NOMO-1 treated with DMSO at 0.1 percent for 48 hours (cell line): ENCODE results near the gene LKAAEAR1.

ENCODE experiments used
- DNase-seq: peaks from one replicate; lab custom pipeline; 2025; ENCODE audit not compliant: unreplicated experiment; lab: John Stamatoyannopoulos, UW

The LKAAEAR1 gene

DNA sequence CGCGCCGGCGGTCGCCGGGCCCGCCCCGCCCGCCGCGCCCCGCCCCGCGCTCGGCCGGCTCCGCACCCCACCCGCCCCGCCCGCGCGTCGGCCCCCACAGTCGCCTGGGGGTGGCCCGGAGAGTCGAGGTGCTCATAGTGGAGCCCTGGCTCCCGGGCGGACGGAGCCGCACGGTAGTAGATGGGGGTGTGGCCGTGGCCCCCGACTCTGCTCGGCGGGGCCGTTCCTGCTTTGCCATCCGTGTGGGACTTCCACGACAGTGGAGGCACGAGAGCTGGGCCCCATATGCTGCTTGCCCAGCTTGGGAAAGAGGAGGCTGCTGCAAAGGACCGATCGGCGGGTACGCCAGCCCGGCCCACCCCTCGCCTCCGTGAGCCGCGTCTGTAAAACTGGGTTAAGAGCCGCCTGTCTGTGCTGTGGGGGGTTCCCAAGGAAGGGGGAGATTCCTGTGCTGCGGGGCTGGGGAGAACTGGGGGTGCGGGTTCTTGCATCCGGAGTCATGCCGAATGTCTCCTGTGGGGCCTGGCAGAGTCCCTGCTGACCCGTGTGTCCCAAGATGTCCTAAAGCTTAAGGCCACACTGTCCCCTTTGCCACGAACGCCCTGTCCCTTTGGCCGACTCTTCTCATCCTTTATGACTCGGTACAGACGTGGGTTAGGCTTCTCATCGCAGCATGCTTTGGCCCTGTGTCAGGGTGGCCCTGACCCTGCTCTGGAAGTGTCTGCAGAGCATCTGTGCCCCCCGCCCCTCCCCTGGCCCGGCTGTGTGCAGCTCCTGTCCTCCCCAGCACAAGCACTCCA lies 4.0 kb downstream of the LKAAEAR1 start, which contains the start of gene OPRL1:
TSS of gene OPRL1 (plus strand) at position 70 of the 800 bp plus-strand sequence. CDS start 12,639 bp downstream, outside the sequence.
- no peak for DNase-seq

DNA sequence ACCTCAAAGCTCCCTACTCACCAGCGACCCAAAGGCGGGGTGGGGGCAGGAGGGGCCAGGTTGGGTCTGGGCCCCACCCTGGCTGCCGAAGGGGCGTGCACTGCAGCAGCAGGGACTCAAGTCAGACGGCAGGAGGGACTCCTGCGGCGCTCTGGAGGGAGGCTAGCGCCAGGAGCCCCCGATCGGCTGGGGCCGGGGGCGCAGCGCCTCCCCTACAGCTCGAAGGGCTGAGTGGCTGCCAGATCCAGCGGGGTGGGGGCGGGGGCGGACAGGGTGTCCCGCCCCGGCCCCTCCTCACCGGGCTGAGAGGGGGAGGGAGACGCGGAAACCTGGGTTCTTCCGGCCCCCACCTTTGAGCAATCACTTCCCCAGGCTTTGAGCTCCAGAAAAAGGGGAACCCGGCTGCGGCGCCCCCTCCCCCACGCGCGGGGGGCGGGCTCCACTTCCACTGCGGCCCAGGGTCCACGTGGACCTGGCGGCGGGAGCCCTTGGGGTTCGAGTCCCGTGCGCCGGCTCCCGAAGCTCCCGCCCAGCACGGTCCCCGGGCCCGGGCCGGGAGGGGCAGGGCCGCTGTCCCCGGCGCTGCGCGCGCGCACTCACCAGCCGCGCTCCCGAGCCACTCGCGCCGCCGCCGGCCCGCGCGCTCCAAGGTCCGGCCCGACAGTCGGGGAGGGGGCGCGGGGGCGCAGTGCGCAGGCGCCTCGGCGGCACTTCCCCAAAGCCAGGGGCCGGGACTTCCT lies 4.8 kb downstream of the LKAAEAR1 start, which contains the start of gene RGS19:
TSS of gene RGS19 (minus strand) at position 246 of the 740 bp plus-strand sequence. CDS start 2,632 bp downstream, outside the sequence.
- peak; percentile 91 for DNase-seq

DNA sequence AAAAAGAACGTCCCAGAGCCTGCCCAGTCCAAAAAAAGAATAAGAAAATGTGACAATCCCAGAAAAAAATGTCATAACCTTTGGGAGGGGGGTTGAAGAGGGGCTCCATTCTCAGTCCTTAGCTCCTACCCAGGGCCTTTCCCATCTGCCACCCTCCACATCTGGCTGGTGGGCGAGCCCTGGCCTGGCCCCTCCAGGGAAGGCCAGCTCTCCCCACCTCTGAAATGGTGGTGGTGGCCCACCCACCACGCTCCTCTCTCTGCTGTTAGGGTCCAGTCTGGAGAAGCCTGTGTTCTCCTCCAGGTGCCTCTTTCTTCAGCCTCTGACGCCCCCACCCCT lies 5.3 kb downstream of the LKAAEAR1 start:
- DNase-seq = no peak

DNA sequence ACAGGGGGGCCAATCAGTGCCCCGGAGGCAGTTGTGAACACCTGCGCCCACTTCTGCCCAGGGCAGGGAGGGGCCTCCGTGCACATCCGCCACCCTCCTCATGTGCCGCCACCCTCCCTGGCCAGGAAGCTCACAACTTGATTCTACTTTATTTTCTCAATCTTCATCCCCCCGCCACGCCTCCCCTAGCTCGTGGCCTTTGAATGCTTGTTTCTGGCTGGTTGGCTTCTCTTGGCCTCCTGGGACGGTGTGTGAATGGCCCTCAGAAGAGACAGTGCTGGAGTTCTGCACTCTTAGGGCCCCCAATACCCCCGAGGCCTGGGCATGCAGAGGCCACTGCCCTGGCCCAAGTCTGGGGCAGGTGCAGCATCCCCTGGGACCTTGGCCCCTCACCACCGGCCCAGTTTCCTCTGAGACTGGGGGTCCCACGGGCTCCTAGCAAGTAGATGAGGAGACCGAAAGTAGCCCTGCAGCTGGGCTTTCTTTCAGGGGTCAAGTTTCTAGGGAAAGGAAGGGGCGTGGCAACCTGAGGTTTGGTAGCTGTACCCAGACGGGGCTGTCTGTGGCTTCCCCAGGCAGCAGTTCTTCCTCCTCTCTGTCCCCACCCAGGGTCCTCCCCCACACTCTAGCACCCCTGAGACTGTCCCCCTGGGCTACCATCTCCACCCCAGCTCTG lies 6.2 kb downstream of the LKAAEAR1 start:
- DNase-seq = peak; percentile 62

DNA sequence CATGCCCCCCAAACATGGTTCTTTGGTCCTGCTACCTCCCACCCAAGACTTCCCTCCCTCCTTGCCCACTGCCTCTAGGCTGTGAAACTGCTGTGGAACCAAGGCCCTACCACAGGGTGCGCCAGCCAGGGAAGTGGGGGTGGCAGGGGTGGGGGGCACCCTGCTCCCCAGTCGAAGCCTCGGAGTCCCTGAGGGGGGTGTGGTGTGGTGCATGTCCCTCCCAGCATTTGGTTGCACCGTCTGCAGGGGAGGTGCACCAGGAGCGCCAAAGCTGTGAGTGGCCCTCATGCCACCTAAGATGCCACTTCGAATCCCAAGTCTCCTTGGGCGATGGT lies 6.7 kb downstream of the LKAAEAR1 start:
- DNase-seq = no peak

DNA sequence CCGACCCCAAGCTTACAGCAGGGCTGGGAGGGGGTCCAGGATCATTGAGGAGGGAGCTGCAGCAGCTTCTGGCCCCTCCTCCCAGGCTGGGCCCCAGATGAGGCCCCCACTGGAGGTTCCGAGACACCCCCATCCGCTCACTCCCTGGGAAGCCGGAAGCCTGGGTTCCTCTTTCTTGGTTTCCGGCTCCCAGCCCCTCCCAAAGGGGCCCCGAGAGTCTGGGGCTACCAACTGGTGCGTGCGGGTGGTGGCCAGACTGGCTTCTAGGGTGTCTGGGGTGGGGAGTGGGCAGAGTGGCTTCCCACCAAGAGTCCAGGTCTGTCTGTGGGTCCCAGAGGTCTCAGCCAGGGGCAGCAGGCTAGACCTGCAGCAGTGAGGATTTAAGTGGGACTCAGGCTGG lies 7.1 kb downstream of the LKAAEAR1 start:
- peak; percentile 74 for DNase-seq

DNA sequence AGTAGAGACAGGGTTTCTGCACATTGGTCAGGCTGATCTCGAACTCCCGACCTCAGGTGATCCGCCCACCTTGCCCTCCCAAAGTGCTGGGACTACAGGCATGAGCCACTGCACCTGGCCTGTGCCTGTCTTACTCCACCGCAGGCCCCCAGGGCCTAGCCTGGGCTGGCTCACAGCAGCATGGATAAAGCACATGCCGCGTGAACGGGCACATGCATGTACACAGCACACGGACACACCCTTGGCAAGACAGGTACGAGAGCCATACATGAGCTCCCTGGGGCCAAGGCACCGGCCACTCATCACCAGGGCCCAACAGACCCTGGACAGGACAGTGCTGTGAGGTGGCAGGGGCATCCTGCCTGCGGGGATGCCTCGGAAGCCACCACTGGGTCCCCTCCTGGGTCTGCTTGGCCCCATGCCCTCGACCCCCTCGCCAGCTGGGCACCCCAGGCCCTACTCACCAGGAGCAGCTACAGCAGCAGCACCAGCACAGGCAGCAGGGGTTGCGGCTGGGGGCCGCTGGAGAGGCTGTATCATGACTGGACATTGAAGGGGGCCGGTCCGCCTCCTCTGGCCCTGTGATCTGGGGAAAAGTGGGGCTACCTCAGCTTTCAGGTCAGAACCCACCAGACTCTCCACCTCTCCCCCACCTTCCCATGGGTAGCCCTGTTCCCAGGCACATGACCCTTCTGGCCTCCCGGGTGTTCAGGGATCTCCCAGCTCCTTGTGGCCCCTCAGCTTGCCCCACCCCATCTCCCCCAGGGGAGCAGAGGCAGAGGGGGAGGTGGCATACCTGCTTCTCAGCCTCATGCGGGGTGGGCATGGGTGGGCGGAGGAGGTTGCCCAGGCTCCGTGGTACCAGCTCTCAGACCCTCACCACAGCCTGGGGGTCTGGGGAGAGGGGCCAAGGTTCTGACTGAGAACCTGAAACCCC lies 7.9 kb downstream of the LKAAEAR1 start:
- no peak for DNase-seq

DNA sequence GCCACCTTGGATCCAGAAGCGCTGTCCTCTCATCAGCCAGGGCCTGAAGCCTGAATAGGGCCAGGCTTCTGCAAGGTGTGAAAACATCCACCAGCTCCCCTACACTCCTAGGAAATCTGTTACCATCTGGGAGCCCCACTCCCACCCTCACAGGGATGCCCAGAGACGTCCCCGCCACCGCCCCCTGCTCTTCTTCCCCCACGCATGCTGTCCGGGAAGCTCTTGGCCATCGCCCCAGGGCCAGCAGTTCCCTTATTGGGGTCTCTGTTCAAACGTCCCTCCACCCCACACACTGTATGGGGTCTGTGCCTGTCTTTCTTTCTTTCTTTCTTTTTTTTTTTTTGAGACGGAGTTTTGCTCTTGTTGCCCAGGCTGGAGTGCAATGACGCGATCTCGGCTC lies 8.6 kb downstream of the LKAAEAR1 start:
- DNase-seq = no peak

DNA sequence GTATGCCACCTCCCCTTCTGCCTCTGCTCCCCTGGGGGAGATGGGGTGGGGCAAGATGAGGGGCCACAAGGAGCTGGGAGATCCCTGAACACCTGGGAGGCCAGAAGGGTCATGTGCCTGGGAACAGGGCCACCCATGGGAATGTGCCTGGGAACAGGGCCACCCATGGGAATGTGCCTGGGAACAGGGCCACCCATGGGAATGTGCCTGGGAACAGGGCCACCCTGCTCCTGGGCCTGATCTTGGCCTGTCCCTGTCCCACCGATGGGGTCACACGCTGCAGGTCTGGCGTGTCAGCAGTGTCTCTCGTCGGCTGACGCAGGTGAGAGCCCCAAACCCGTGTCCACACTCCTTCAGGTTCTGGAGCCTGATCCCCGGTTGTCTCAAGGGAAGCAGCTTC lies 9.2 kb downstream of the LKAAEAR1 start:
- no peak for DNase-seq

DNA sequence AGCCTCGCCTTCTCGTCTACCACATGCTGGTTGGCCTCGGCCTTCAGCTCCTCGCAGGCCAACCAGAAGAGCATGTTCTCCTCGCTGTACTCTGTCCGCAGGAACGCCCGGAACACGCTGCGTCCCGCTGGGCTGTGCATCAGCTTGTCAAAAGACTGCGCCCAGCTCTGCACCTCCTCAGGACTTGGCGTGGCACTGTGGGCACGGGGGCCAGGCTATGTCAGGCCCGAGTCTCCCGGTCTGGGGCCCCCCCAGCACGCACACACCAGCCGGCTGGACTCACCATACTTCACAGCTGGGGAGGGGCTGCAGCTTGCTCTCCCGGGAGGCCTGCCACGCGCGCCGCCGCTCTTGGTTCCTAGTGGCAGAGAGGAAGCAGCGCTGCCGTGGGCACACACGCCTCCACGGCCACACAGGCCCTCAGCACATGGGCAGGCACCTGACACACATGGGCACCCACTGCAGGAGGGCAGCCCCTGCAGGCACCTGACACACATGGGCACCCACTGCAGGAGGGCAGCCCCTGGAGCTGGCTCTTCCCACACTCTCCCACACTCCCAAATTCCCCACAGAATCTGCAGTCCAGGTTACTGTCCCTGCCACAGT lies 9.9 kb downstream of the LKAAEAR1 start:
- DNase-seq = no peak

DNA sequence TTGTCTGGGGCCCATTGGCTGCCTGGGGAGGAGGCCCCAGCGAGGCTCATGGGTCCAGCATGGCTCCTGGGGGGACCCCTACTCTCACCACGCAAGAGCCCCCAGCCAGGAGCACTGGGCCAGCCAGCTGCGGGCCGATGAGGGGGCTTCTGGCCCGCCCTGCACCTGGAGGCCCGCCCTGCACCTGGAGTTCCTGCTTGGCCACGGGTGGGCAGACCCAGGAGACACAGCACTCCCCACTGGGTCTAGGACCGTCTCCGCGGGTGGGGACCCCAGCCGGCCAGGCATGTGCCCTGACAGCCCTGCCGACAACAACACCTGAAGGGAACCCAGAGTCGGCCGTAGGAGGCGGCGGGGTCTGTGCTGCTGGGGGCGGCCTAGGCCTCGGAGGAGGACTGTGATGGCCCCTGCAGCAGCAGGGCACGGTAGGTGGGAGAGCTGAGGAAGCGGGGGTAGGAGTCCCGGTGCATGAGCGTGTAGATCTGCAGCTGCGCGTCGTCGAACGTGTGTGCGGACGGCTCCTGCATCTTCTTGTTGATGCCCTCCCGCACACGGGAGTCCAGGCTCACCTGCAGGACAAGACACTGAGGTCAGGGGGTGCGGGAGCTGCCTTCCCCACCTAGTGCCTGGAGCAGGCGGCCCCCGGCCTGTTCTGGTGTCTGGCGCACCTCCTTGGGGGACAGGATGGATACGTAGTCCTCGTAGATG lies 10.6 kb downstream of the LKAAEAR1 start:
- DNase-seq = no peak

DNA sequence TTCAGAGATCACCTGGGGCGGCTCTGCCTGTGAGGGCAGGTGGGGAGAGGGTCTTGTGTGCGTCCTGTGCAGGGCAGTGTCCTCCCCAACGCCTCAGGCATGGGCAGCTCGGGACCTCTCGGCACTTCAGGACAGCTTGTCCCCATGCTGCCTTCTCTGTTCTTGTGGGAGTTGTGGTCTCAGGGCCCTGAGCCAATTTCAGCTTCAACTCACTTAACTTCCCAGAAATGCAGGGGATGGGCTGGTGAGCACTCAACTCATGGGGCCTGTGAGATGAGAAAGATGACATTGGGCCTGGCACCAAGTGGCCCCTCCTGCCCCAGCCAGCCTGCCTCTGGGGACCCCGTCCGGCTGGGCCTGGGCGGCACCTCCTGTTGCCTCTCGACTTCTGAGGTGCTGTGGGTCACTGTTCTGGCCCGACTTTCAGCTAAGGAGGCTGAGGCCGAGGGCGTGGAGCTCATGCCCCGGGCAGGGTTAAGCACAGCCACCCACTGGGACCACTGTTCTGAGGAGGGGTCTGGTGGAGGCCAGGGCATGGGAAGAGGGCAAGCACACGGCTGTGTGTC lies 11.6 kb downstream of the LKAAEAR1 start:
- no peak for DNase-seq

DNA sequence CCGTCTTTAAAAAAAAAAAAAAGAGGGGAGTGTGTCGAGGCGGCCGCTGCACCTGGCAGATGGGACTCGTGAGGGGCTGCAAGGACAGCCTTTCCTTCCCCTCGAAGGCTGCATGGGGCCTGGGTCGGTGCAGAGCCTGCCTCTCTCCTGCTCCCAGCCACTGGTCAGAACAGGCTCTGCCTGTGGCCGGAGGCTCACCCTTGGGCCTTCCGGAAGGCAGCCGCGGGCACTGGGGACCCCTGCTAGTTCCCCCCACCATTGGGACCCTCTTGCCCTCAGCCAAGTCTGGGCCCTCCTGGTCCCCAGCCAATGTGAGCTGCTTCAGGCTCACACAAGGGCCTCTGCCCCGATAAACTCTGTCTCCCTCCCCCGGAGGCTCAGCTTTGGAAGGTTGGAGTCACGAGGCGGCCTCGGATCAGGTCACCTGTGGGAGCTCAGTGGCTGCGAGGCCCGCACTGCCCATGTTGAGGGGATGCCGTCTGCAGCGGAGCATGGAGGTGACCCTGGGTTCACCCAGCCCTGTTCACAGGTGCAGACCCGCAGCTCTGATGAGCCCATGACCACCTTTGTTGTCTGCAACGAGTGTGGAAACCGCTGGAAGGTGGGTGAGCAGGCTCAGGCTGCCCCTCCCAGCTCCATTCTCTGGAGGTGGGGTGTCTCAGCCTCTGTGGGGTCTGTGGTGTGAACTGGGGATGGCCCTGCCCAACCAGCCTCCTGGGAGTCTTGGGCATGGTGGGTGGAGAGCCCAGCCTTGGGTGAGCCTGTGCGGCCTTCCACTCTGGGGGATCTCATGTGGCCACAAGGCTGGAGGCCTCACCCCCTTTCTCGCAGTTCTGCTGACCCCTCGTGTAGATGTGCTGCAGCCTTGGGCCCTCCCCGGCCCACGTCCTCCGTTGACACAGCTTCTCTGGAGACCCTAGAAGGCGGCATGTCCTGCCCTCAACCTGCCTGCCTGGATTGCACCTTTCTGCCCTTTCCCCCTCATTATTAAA lies 12.6 kb downstream of the LKAAEAR1 start:
- DNase-seq = no peak

DNA sequence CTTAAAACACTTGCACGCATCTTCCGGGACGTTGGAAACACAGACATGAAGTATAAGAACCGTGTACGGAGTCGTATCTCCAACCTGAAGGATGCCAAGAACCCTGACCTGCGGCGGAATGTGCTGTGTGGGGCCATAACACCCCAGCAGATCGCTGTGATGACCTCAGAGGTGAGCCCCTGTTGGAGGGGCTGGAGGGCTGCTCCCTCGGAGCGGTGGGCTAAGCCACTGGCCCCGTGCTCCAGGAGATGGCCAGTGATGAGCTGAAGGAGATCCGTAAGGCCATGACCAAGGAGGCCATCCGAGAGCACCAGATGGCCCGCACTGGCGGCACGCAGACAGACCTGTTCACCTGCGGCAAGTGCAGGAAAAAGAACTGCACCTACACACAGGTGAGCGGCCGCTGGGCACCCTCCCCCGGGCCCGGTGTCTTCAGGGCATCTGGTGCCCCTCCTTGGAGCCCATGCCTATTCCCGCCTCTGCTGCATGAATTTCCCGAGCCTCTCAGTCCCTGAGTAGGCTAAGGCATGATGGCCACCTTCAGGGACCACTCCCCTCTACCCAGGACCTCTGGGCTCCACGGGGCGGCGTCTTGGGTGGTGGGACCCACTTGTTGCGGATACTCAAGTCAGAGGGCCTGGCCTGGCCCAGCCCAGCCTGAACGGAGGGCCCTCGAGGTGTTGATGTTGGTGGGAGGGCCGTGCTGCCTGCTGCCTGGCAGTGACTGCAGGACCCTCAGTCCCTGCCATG lies 13.8 kb downstream of the LKAAEAR1 start:
- no peak for DNase-seq

DNA sequence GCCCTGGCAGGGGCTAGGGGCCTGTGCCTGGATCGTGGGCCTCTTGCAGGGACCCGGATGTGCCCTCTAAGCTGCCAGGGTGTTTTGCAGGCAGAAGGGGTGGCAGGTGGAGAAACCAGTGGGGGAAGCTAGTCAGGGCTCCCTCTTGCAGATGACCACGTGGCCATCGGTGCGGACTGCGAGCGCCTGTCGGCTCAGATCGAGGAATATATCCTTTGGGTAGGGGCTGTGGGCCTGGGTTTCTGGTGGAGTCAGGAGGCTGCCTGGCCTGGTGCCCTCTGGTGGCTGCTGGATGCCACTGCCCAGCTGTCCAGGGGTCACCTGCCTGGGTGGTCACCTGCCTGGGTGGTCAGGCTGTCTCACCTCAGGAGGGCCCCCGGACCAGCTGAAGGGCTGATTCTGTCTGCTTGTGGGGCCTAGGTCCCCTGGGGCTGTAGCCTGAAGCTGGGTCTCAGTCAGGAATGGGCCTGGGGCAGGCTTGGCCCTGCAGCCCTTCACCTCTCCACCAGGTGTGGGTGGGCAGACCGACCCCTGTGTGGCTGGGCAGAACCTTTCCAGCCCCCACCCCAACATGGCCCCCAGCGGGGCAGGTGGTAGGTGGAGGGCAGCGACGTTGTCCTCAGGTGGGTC lies 14.5 kb downstream of the LKAAEAR1 start:
- peak; percentile 18 for DNase-seq

DNA sequence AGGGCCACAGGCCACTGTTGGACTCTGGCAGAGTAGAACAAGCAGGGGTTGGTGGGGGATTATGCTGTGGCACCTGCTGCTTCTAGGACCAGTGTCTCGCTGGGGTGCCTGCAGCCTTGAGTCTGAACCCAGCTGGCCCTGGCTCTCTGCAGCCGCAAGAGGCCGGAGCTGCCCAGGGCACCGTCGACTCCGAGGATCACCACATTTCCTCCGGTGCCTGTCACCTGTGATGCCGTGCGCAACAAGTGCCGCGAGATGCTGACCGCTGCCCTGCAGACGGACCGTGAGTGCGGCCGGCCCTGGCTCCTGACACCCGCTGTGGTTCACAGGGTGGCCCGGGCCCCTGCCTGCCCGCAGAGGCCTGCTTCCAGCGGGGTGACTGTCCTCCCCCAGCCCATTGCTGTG lies 15.0 kb downstream of the LKAAEAR1 start:
- no peak for DNase-seq
